T-helper 1 cell treated with Interleukin-12 subunit alpha and Interleukin-12 subunit beta and Interleukin-4 antibody, amounts not matched to agents 30 μg/mL and 1 μg/mL, for 36 hours (primary cell): Measurements from ENCODE around the gene CLPTM1L.
"Not testable (repeated sequence)": the region's sequence is repeated elsewhere in the genome, so short reads cannot be mapped to it uniquely, and the experiment has no call there.

Experiments used
- H3K27ac Mint-ChIP-seq: one replicate; pipeline ENCODE4 v1.8.0; 2021; ENCODE audit warnings: mild to moderate bottlenecking, mixed read lengths
- H3K27me3 Mint-ChIP-seq: one replicate; pipeline ENCODE4 v1.8.0; 2021; ENCODE audit warnings: low read depth, mixed read lengths
- H3K36me3 Mint-ChIP-seq: one replicate; pipeline ENCODE4 v1.8.0; 2021; ENCODE audit warnings: low read depth, mixed read lengths
- H3K4me1 Mint-ChIP-seq: one replicate; pipeline ENCODE4 v1.8.0; 2021; ENCODE audit warnings: low read depth, mixed read lengths
- H3K4me3 Mint-ChIP-seq: one replicate; pipeline ENCODE4 v1.8.0; 2021; ENCODE audit warnings: mild to moderate bottlenecking, moderate library complexity, mixed read lengths
- H3K9me3 Mint-ChIP-seq: one replicate; pipeline ENCODE4 v1.8.0; 2021; ENCODE audit warnings: mixed read lengths

Gene CLPTM1L

DNA sequence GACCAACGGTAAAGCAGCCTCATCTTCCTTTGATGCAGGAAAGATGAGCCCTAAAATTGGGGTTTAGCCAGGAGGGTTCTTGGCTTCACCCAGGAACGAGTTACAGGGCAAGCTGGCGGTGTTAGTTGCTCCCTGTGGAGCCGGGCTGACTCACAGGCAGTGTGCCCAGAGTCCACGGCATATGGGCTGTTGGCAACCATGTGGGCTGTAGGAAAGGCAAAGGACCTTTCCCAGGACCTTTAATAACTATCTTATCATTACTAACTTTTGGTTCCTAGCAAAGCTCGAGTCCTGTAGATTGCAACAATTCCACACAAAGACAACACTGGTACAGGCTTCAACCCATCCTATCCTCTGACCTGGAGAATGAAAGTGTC, 29.8 kb upstream of the CLPTM1L start:
- no peaks in the 10 kb centered on the region for H3K36me3 Mint-ChIP-seq
- peaks cover 2% of the 10 kb centered on the region for H3K4me1 Mint-ChIP-seq
- no peaks in the 10 kb centered on the region for H3K9me3 Mint-ChIP-seq
- no peak overlapping the region for H3K27ac Mint-ChIP-seq
- H3K27me3 Mint-ChIP-seq: peaks cover 4% of the 10 kb centered on the region
- H3K4me3 Mint-ChIP-seq: no peak overlapping the region

GRCh38 chr5:1374030-1374678, 29.3 kb upstream of the CLPTM1L start:
- no peaks in the 10 kb centered on the region for H3K36me3 Mint-ChIP-seq
- no peak overlapping the region for H3K4me3 Mint-ChIP-seq
- H3K4me1 Mint-ChIP-seq: peaks cover 2% of the 10 kb centered on the region
- no peak overlapping the region for H3K27ac Mint-ChIP-seq
- no peaks in the 10 kb centered on the region for H3K9me3 Mint-ChIP-seq
- peaks cover 4% of the 10 kb centered on the region for H3K27me3 Mint-ChIP-seq

DNA sequence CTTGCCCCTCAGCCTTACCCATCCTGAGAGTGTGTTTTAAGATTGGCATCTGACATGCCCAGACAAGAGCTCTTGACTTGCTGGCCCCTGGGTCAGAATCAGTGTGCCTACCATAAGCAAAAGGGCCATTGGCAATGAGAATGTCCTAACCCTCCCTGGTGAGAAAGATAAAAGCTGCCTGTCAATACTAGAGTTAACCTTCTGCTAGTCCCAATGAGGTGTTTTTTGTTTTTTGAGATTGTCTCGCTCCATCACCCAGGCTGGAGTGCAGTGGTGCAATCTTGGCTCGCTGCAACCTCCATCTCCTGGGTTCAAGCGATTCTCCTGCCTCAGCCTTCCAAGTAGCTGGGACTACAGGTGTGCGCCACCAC, 27.1 kb upstream of the CLPTM1L start:
- H3K36me3 Mint-ChIP-seq, H3K27me3 Mint-ChIP-seq, H3K27ac Mint-ChIP-seq, H3K4me1 Mint-ChIP-seq, H3K4me3 Mint-ChIP-seq, H3K9me3 Mint-ChIP-seq: not testable (repeated sequence)

GRCh38 chr5:1371218-1371971, 26.5 kb upstream of the CLPTM1L start:
- Mint-ChIP-seq H3K36me3 (no peaks in the 10 kb centered on the region), H3K4me1 (no peaks in the 10 kb centered on the region), H3K9me3 (no peaks in the 10 kb centered on the region), H3K27me3 (peaks cover 4% of the 10 kb centered on the region), H3K27ac (no peak overlapping the region), H3K4me3 (no peak overlapping the region)

GRCh38 chr5:1370006-1370405, 25.1 kb upstream of the CLPTM1L start:
- peaks cover 7% of the 10 kb centered on the region for H3K27me3 Mint-ChIP-seq
- H3K36me3 Mint-ChIP-seq: no peaks in the 10 kb centered on the region
- no peak overlapping the region for H3K27ac Mint-ChIP-seq
- H3K9me3 Mint-ChIP-seq: no peaks in the 10 kb centered on the region
- no peak overlapping the region for H3K4me3 Mint-ChIP-seq
- H3K4me1 Mint-ChIP-seq: no peaks in the 10 kb centered on the region

DNA sequence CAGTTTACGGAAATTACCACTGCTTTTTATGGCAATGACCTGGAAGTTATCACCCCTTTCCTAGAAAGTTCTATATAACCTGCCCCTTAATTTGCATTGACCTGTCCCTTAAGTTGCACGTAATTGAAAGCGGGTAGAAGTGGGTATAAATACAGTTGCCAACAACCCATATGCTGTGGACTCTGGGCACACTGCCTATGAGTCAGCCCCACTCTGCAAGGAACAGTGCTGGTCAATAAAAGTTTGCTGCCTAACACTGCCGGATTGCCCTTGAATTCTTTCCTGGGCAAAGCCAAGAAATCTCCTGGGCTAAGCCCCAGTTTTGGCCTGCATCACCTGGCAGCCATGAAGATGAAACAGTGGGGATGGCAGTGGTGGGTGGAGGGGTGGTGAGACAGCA, 23.9 kb upstream of the CLPTM1L start:
- Mint-ChIP-seq H3K4me1 (no peaks in the 10 kb centered on the region), H3K36me3 (no peaks in the 10 kb centered on the region), H3K27ac (no peak overlapping the region), H3K9me3 (no peaks in the 10 kb centered on the region), H3K27me3 (peaks cover 7% of the 10 kb centered on the region), H3K4me3 (no peak overlapping the region)

- Mint-ChIP-seq H3K9me3 (no peaks in the 10 kb centered on the region), H3K27ac (no peak overlapping the region), H3K4me3 (no peak overlapping the region), H3K27me3 (peaks cover 7% of the 10 kb centered on the region), H3K36me3 (no peaks in the 10 kb centered on the region), H3K4me1 (no peaks in the 10 kb centered on the region)
Measured at GRCh38 chr5:1368236-1368635, 23.3 kb upstream of the CLPTM1L start.

- Mint-ChIP-seq H3K4me3 (no peak overlapping the region), H3K4me1 (no peaks in the 10 kb centered on the region)
Measured at GRCh38 chr5:1367149-1367548, 22.2 kb upstream of the CLPTM1L start.

DNA sequence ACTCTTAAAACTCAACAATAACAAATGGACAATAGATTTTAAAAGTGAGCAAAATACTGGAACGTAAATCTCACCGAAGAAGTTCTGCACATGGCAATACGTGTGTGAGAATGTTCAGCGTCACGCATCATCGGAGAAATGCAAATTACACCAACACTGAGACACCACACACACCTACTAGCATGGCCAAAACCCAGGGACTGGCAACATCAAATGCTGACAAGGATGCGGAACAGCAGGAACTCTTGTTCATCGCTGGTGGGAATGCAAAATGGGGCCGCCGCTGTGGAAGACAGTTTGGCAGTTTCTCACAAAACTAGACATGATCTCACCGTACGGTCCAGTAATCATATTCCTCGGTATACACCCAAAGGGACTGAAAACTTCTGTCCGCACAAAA, 21.6 kb upstream of the CLPTM1L start:
- Mint-ChIP-seq H3K36me3 (no peaks in the 10 kb centered on the region), H3K9me3 (no peaks in the 10 kb centered on the region), H3K4me3 (no peak overlapping the region), H3K27me3 (peaks cover 3% of the 10 kb centered on the region), H3K4me1 (no peaks in the 10 kb centered on the region), H3K27ac (no peak overlapping the region)

More at GRCh38 chr5:1367149-1367548, 22.2 kb upstream of the CLPTM1L start:
- no peaks in the 10 kb centered on the region for H3K36me3 Mint-ChIP-seq
- no peaks in the 10 kb centered on the region for H3K9me3 Mint-ChIP-seq
- H3K27ac Mint-ChIP-seq: no peak overlapping the region
- H3K27me3 Mint-ChIP-seq: peaks cover 3% of the 10 kb centered on the region

GRCh38 chr5:1364211-1364610, 19.3 kb upstream of the CLPTM1L start:
- Mint-ChIP-seq H3K9me3 (no peaks in the 10 kb centered on the region), H3K4me3 (no peak overlapping the region), H3K27me3 (peaks cover 3% of the 10 kb centered on the region), H3K36me3 (no peaks in the 10 kb centered on the region), H3K4me1 (no peaks in the 10 kb centered on the region), H3K27ac (no peak overlapping the region)

DNA sequence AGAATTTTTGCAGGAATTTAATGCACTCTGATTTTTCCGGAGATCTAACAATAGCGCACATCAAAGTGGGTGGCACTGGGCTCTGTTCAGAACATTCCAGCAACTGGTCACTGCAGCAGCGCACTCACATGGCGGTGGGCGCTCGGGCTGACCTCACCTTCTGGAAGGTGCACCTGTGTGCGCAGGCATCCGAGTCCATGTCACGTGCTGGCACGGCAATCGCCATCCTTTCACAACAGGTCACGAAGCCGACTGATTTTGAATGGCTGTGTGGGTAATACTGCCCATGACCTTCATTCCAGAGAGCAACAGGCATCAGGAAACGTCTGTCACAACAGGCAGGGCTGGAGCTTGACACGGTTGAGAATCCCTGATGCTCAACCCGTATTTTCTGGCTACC, 18.7 kb upstream of the CLPTM1L start:
- Mint-ChIP-seq H3K4me1 (no peaks in the 10 kb centered on the region), H3K27me3 (peaks cover 3% of the 10 kb centered on the region), H3K36me3 (no peaks in the 10 kb centered on the region), H3K4me3 (no peak overlapping the region), H3K9me3 (no peaks in the 10 kb centered on the region), H3K27ac (no peak overlapping the region)

DNA sequence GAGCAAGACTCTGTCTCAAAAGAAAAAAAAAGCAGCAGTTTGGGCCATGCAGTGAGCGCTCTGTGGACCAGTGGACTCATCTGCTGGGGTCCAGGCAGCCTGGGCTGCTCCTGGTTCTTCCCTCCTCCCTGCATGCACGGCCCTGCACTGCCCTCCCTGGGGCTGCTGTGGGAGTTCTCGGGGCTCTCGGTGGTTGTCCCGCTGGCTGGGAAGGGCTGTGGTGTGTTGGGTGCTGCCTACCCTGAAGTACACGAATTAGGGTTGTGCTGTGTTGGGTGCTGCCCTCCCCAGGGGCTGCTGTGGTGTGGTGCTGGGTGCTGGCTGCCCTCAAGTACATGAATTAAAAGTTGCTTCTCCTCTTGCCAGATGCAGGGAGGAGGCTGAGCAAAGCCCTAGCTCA, 18.3 kb upstream of the CLPTM1L start:
- Mint-ChIP-seq H3K27me3 (peaks cover 3% of the 10 kb centered on the region), H3K4me3 (no peak overlapping the region), H3K27ac (no peak overlapping the region), H3K4me1 (no peaks in the 10 kb centered on the region), H3K9me3 (no peaks in the 10 kb centered on the region), H3K36me3 (no peaks in the 10 kb centered on the region)

GRCh38 chr5:1362242-1363015, 17.5 kb upstream of the CLPTM1L start:
- Mint-ChIP-seq H3K4me3 (no peak overlapping the region), H3K4me1 (no peaks in the 10 kb centered on the region), H3K27me3 (peaks cover 3% of the 10 kb centered on the region), H3K27ac (no peak overlapping the region), H3K9me3 (no peaks in the 10 kb centered on the region), H3K36me3 (no peaks in the 10 kb centered on the region)

DNA sequence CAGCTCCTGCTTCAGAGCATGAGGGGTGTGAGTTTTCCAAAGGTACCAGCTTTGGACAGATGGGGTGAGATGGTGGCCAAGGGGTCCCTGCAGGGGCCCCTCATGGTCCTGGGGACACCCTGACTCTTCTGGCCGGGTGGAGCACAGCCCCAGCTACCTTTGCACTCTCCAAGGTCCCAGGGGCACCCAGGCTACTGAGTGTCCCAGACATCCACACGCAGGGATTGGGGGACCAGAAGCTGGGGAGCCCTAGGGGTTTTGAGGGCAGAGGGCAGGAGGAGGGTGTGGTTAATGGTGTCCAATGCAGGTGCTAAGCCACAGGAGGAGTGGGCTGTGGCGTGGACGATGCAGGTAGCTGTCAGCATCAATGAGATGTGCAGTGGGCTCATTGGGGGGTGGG, 16.0 kb upstream of the CLPTM1L start:
- no peak overlapping the region for H3K27ac Mint-ChIP-seq
- H3K4me1 Mint-ChIP-seq: no peaks in the 10 kb centered on the region
- H3K9me3 Mint-ChIP-seq: no peaks in the 10 kb centered on the region
- H3K27me3 Mint-ChIP-seq: no peaks in the 10 kb centered on the region
- no peak overlapping the region for H3K4me3 Mint-ChIP-seq
- no peaks in the 10 kb centered on the region for H3K36me3 Mint-ChIP-seq

DNA sequence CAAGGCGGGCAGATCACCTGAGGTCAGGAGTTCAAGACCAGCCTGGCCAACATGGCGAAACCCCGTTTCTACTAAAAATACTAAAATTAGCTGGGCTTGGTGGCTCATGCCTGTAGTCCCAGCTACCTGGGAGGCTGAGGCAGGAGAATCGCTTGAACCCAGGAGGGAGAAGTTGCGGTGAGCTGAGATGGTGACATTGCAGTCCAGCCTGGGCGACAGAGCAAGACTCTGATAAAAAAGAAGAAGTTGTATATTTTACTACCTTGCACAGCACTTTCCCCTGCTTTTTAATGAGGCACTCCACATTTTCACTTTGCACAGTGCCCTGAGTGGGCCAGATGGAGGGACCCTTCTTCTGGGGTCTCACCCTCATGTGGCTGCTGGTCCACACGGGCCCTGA, 15.5 kb upstream of the CLPTM1L start:
- not testable (repeated sequence) for H3K4me1 Mint-ChIP-seq, H3K4me3 Mint-ChIP-seq, H3K27me3 Mint-ChIP-seq

More for the DNA sequence above, 15.5 kb upstream of the CLPTM1L start:
- not testable (repeated sequence) for H3K9me3 Mint-ChIP-seq, H3K36me3 Mint-ChIP-seq, H3K27ac Mint-ChIP-seq
